SK-N-SH (cell line): ENCODE measurements around the gene NAA38. TPM values are rescaled to one million over a fixed set of nuclear protein-coding genes. Genes with fewer than 3 reads are reported as not detected.
"Not testable (repeated sequence)": the region's sequence is repeated elsewhere in the genome, so short reads cannot be mapped to it uniquely, and the experiment has no call there.

Experiments used
- CTCF ChIA-PET: fragments of 300-600, 350-600 bp; formaldehyde crosslinking; extraction: SDS; loops from one replicate; lab custom pipeline; 2021; lab: Yijun Ruan, JAX
- POLR2A ChIA-PET: fragments of 350-600 bp; sonication (Branson Sonifier 250); formaldehyde crosslinking; extraction: SDS; loops from one replicate; lab custom pipeline; 2020; ENCODE audit warnings: antibody characterized with exemption, inconsistent platforms; lab: Yijun Ruan, JAX
- DNase-seq: peaks from one replicate; pipeline ENCODE4 v3.0.0; 2012
- H2AFZ ChIP-seq: fragments of 200-600 bp; sonication (generic); 2 replicates; pipeline ENCODE4 v1.8.1; 2016; ENCODE audit warnings: antibody characterized with exemption, mild to moderate bottlenecking, low read depth
- H3F3A ChIP-seq: fragments of 200-600 bp; sonication (generic); replicated peaks from 2 replicates; pipeline ENCODE3; 2016; ENCODE audit warnings: antibody characterized with exemption, mild to moderate bottlenecking; ENCODE audit not compliant: insufficient read depth
- H3K27ac ChIP-seq, 2 experiments: fragments of 200-500 bp in 1 of 2; fragments of 200-600 bp in 1 of 2; sonication (Bioruptor generic) in 1 of 2; sonication (generic), shearing (Covaris generic) in 1 of 2; 2 replicates each; pipeline versions ENCODE4 v1.5.1 to v1.6.1; 2014 to 2016; ENCODE audit warnings: low read depth in 2 of 2, inconsistent platforms in 1 of 2, low read length in 1 of 2, mild to moderate bottlenecking in 1 of 2, mixed read lengths in 1 of 2
- H3K27me3 ChIP-seq: fragments of 200-600 bp; sonication (generic), shearing (Covaris generic); 2 replicates; pipeline ENCODE4 v1.6.1; 2016; ENCODE audit warnings: mixed run types; ENCODE audit not compliant: insufficient read depth
- H3K36me3 ChIP-seq, 2 experiments: fragments of 200-500 bp in 1 of 2; fragments of 200-600 bp in 1 of 2; sonication (Bioruptor generic) in 1 of 2; sonication (generic) in 1 of 2; replicated peaks in 1 of 2; 2 replicates each; pipeline versions ENCODE3 to v1.5.1; 2014 to 2016; ENCODE audit warnings: low read length in 1 of 2, mild to moderate bottlenecking in 1 of 2; ENCODE audit not compliant: insufficient read depth in 2 of 2, control insufficient read depth in 1 of 2
- H3K4me1 ChIP-seq, 2 experiments: fragments of 200-500 bp in 1 of 2; fragments of 200-600 bp in 1 of 2; sonication (Bioruptor generic) in 1 of 2; sonication (generic), shearing (Covaris generic) in 1 of 2; 2 replicates each; pipeline versions ENCODE4 v1.5.1 to v1.6.1; 2014 to 2016; ENCODE audit warnings: low read depth in 1 of 2, low read length in 1 of 2, mixed run types in 1 of 2; ENCODE audit not compliant: insufficient read depth in 2 of 2, control insufficient read depth in 1 of 2
- H3K4me2 ChIP-seq: fragments of 200-600 bp; sonication (generic), shearing (Covaris generic); 2 replicates; pipeline ENCODE4 v1.6.1; 2017; ENCODE audit warnings: mixed run types
- H3K4me3 ChIP-seq, 2 experiments: fragments of 200-500 bp in 1 of 2; fragments of 200-600 bp in 1 of 2; sonication (Bioruptor generic) in 1 of 2; sonication (generic), shearing (Covaris generic) in 1 of 2; 2 replicates each; pipeline versions ENCODE4 v1.5.1 to v1.8.1; 2014 to 2016; ENCODE audit warnings: low read depth in 2 of 2, inconsistent platforms in 1 of 2, low read length in 1 of 2, mild to moderate bottlenecking in 1 of 2, mixed read lengths in 1 of 2, moderate library complexity in 1 of 2
- H3K79me2 ChIP-seq: fragments of 200-600 bp; sonication (generic); 2 replicates; pipeline ENCODE4 v1.8.1; 2017; ENCODE audit warnings: mild to moderate bottlenecking; ENCODE audit not compliant: insufficient read depth
- H3K9ac ChIP-seq: fragments of 200-600 bp; sonication (generic); 2 replicates; pipeline ENCODE4 v1.6.1; 2017; ENCODE audit warnings: mixed run types
- H3K9me2 ChIP-seq: fragments of 200-600 bp; sonication (generic); 2 replicates; pipeline ENCODE4 v1.6.1; 2017; ENCODE audit warnings: mixed run types
- H3K9me3 ChIP-seq: fragments of 200-600 bp; sonication (generic); 2 replicates; pipeline ENCODE4 v1.6.1; 2017; ENCODE audit warnings: mixed run types, mild to moderate bottlenecking, moderate library complexity
- H4K20me1 ChIP-seq: fragments of 200-600 bp; sonication (generic); 2 replicates; pipeline ENCODE4 v1.6.1; 2017; ENCODE audit warnings: mild to moderate bottlenecking, mixed run types; ENCODE audit not compliant: insufficient read depth
- ELF1 ChIP-seq: IDR thresholded peaks from 2 replicates; pipeline ENCODE4 v1.4.0; 2012
- FOSL2 ChIP-seq: IDR thresholded peaks from 2 replicates; pipeline ENCODE4 v1.4.0; 2012; ENCODE audit warnings: low read depth, mild to moderate bottlenecking, moderate library complexity, borderline replicate concordance
- FOXJ3 ChIP-seq: sonication (generic); formaldehyde crosslinking; IDR thresholded peaks from 2 replicates; pipeline ENCODE4 v1.5.1; 2020; ENCODE audit warnings: mild to moderate bottlenecking, missing genetic modification reagents
- FOXM1 ChIP-seq: IDR thresholded peaks from 2 replicates; pipeline ENCODE4 v1.4.0; 2012; ENCODE audit warnings: low read depth, mild to moderate bottlenecking
- JUND ChIP-seq: IDR thresholded peaks from 2 replicates; pipeline ENCODE4 v1.4.0; 2012
- MEF2A ChIP-seq: IDR thresholded peaks from 2 replicates; pipeline ENCODE4 v1.4.0; 2012; ENCODE audit warnings: low read depth, borderline replicate concordance
- NRF1 ChIP-seq: IDR thresholded peaks from 2 replicates; pipeline ENCODE4 v1.6.1; 2012; ENCODE audit warnings: low read depth, mild to moderate bottlenecking, low read length
- RAD21 ChIP-seq: IDR thresholded peaks from 2 replicates; pipeline ENCODE4 v1.6.1; 2012; ENCODE audit warnings: mild to moderate bottlenecking, low read length
- RCOR1 ChIP-seq: fragments of 150-350 bp; IDR thresholded peaks from 2 replicates; pipeline ENCODE4 v1.6.1; 2017; ENCODE audit warnings: antibody characterized with exemption, low read length
- RFX5 ChIP-seq: IDR thresholded peaks from 2 replicates; pipeline ENCODE4 v1.6.1; 2012; ENCODE audit warnings: mild to moderate bottlenecking, improper control_type of control experiment, low read length
- RXRA ChIP-seq: IDR thresholded peaks from 2 replicates; pipeline ENCODE4 v1.4.0; 2012; ENCODE audit warnings: low read depth, mild to moderate bottlenecking, borderline replicate concordance
- SIN3A ChIP-seq: IDR thresholded peaks from 2 replicates; pipeline ENCODE4 v1.6.1; 2012; ENCODE audit warnings: low read depth, mild to moderate bottlenecking, low read length, moderate library complexity, borderline replicate concordance
- SMC3 ChIP-seq: IDR thresholded peaks from 2 replicates; pipeline ENCODE4 v1.6.1; 2012; ENCODE audit warnings: low read depth, low read length, improper control_type of control experiment
- TAF1 ChIP-seq: IDR thresholded peaks from 2 replicates; pipeline ENCODE4 v1.6.1; 2012; ENCODE audit warnings: low read depth, mild to moderate bottlenecking, low read length, moderate library complexity, borderline replicate concordance
- TCF12 ChIP-seq: IDR thresholded peaks from 2 replicates; pipeline ENCODE4 v1.4.0; 2012
- YY1 ChIP-seq: IDR thresholded peaks from 2 replicates; pipeline ENCODE4 v1.4.0; 2012; ENCODE audit warnings: low read depth, mild to moderate bottlenecking
- WGBS: methylation state at CpG from one replicate; pipeline ENCODE4 v1.1.6; 2017; ENCODE audit warnings: low lambda C conversion rate; 5-methylcytosine and 5-hydroxymethylcytosine counted together
- polyA plus RNA-seq, 3 experiments: library from polyadenylated mRNA; depleted of rRNA; stranded (reverse); fragments of >200 nt; gene quantifications; 2 replicates each; pipeline ENCODE4 v1.2.3, GENCODE V29; 2012
- TF ChIP-seq, protein P1 (sequence below): fragments of 150-350 bp; IDR thresholded peaks from 2 replicates; pipeline ENCODE4 v1.6.1; 2017; ENCODE audit warnings: antibody characterized with exemption, low read length, low read depth, borderline replicate concordance
- TF ChIP-seq, protein P2 (sequence below): IDR thresholded peaks from 2 replicates; pipeline ENCODE4; 2012
- TF ChIP-seq, protein P3 (sequence below): fragments of 150-350 bp; IDR thresholded peaks from 2 replicates; pipeline ENCODE4 v1.6.1; 2016; ENCODE audit warnings: mild to moderate bottlenecking, low read depth, low read length
- TF ChIP-seq, protein P4 (sequence below): IDR thresholded peaks from 2 replicates; pipeline ENCODE4 v1.4.0; 2012; ENCODE audit warnings: low read depth

Gene NAA38
- polyA plus RNA-seq, 1 of the 3 experiments (the other 2 are of a cell fraction) = 202 TPM

DNA sequence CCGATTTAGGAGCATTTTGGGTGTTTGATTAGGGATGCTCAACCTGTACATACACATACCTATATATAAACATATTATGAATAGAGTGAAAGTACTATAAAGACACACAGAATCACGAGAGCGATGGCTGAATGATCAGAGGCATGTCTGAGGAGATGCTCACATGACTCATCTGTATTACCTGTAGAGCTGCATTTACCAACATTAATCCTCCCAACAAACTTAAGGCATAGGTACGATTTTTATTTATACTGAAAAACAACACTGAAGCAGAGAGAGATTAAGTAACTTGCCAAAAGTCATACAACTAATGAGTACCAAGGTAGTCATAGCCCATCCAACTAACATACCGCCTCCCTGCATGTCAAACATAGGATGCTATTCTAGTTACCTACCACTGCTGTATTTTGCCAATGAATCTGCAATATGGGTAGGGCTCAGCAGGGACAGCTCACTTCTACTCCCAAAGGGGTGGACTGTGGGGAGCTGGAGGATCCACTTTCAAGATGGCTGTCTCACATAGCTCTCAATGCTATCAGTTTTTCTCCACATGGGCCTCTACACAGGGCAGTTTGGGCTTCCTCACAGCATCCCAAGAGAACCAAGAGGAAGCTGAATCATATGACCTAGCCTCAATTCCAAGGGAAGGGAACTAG, 7.8 kb upstream of the NAA38 start:
- Histone ChIP-seq H2AFZ (no peak overlapping the region), H3K79me2 (no peaks in the 10 kb centered on the region; the same call in 1 of the 2 replicates), H3K36me3 (peaks cover 13 to 23% of the 10 kb centered on the region in 2 experiments), H3K27ac (no peak overlapping the region), H3K27me3 (no peaks in the 10 kb centered on the region), H3K4me2 (no peak overlapping the region), H3F3A (peaks cover 3% of the 10 kb centered on the region), H3K9ac (no peak overlapping the region), H3K9me3 (no peaks in the 10 kb centered on the region), H3K4me3 (no peak overlapping the region)
- POLR2A ChIA-PET = no interaction called here
- CTCF ChIA-PET = interaction anchor here (1.0 to 9.9 kb wide), 14 partner anchors 9 to 208 kb away, joined by 3 to 143 read pairs (median 6); no protein-coding TSS in a partner anchor
- DNase-seq = no peak
- no peak for TF ChIP-seq JUND
- TF ChIP-seq FOXJ3 (CRISPR knock-in tag) = no peak
- TF ChIP-seq MEF2A = no peak
- TF ChIP-seq TCF12 = no peak
- TF ChIP-seq SIN3A = no peak
- no peak for TF ChIP-seq RCOR1
- no peak for TF ChIP-seq NRF1
- TF ChIP-seq FOSL2 = no peak
- TF ChIP-seq, protein P1, sequence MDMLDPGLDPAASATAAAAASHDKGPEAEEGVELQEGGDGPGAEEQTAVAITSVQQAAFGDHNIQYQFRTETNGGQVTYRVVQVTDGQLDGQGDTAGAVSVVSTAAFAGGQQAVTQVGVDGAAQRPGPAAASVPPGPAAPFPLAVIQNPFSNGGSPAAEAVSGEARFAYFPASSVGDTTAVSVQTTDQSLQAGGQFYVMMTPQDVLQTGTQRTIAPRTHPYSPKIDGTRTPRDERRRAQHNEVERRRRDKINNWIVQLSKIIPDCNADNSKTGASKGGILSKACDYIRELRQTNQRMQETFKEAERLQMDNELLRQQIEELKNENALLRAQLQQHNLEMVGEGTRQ = no peak
- no peak for TF ChIP-seq YY1
- no peak for TF ChIP-seq ELF1
- no peak for TF ChIP-seq RAD21
- no peak for TF ChIP-seq RFX5
- no peak for TF ChIP-seq RXRA
- TF ChIP-seq, protein P2, sequence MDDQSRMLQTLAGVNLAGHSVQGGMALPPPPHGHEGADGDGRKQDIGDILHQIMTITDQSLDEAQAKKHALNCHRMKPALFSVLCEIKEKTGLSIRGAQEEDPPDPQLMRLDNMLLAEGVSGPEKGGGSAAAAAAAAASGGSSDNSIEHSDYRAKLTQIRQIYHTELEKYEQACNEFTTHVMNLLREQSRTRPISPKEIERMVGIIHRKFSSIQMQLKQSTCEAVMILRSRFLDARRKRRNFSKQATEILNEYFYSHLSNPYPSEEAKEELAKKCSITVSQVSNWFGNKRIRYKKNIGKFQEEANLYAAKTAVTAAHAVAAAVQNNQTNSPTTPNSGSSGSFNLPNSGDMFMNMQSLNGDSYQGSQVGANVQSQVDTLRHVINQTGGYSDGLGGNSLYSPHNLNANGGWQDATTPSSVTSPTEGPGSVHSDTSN = no peak
- TF ChIP-seq TAF1 = no peak
- TF ChIP-seq, protein P3, sequence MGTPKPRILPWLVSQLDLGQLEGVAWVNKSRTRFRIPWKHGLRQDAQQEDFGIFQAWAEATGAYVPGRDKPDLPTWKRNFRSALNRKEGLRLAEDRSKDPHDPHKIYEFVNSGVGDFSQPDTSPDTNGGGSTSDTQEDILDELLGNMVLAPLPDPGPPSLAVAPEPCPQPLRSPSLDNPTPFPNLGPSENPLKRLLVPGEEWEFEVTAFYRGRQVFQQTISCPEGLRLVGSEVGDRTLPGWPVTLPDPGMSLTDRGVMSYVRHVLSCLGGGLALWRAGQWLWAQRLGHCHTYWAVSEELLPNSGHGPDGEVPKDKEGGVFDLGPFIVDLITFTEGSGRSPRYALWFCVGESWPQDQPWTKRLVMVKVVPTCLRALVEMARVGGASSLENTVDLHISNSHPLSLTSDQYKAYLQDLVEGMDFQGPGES = no peak
- no peak for TF ChIP-seq SMC3
- no peak for TF ChIP-seq FOXM1
- TF ChIP-seq, protein P4, sequence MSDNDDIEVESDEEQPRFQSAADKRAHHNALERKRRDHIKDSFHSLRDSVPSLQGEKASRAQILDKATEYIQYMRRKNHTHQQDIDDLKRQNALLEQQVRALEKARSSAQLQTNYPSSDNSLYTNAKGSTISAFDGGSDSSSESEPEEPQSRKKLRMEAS = no peak
- TF ChIP-seq, all 33 proteins: peak for 0
- Histone ChIP-seq H3K4me1 (peaks cover 0 to 3% of the 10 kb centered on the region in 2 experiments; a peak in 2 of 4 replicates), H3K9me2 (no peaks in the 10 kb centered on the region), H4K20me1 (no peaks in the 10 kb centered on the region)
- 91% methylated on average over 5 of the region's 5 CpGs for WGBS

DNA sequence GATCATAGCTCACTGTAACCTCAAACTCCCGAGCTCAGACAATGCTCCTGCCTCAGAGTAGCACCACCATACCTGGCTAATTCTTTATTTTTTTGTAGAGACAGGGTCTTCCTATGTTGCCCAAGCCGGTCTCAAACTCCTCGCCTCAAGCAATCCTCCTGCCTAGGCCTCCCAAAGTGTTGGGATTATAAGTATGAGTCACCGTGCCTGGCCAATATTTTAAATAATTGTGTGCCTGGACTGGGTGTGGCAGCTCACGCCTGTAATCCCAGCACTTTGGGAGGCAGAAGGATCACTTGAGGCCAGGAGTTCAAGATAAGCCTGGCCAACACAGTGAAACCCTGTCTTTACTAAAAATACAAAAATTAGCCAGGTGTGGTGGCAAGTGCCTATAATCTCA, 7.0 kb upstream of the NAA38 start:
- not testable (repeated sequence) for H3K4me1 ChIP-seq, DNase-seq, H3K27me3 ChIP-seq, H3K79me2 ChIP-seq, H3K27ac ChIP-seq, H3K9ac ChIP-seq, H3K9me3 ChIP-seq, H3F3A ChIP-seq, H3K4me3 ChIP-seq, H4K20me1 ChIP-seq, H3K4me2 ChIP-seq, H2AFZ ChIP-seq, H3K9me2 ChIP-seq
- ChIA-PET POLR2A (interaction anchor here (0.6 to 0.7 kb wide), 2 partner anchors 48 to 215 kb away, joined by 3 to 4 read pairs; no protein-coding TSS in a partner anchor), CTCF (interaction anchor here (1.0 to 9.9 kb wide), 12 partner anchors 10 to 209 kb away, joined by 3 to 143 read pairs (median 8); no protein-coding TSS in a partner anchor)
- 84% methylated on average over 5 of the region's 5 CpGs for WGBS
- peaks cover 13 to 28% of the 10 kb centered on the region in 2 experiments for H3K36me3 ChIP-seq
